ENCODE data around the gene SRPK3. TPM values are rescaled to one million over a fixed set of nuclear protein-coding genes. Genes with fewer than 3 reads are reported as not detected.

SRPK3 gene
- total and polyA plus RNA-seq, 2 donors (not counting 3 experiments of a cell fraction or from before 2014, with no cell fraction given), result 0.25 to 0.40 TPM

DNA sequence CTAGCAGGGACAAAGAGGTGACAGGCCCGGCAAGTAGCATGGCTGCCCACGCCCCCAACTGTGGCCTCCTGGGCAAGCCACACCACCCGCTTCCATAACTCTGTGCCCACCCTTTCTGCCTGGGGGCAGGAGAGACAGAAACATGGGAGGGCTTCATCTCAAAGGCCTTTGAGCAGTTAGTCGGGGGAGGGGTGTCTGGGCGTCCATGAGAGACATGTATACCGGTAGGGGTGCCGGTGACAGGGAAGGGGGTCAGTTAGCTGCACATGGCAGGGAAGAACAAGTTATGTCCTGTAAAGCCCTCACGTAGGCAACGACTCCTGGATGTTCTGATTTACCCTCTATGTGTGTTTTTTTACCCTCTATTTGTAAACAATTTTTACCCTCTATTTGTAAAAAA lies 40.2 kb downstream of the SRPK3 start:
- no peak overlapping the region for H3K4me3 ChIP-seq (replicated peaks in 1 of 3; ENCODE audit: insufficient read depth in 1 of 3, low read depth in 1 of 3, low read length in 3 of 3)
- H3K4me2 ChIP-seq (ENCODE audit: insufficient read depth, low read length), result no peak overlapping the region
- H2AFZ ChIP-seq (ENCODE audit: low read depth, low read length), result no peak overlapping the region
- DNase-seq (ENCODE audit: low read depth, low spot score), result no peak
- peaks cover 0 to 2% of the 10 kb centered on the region in 2 experiments for H3K27me3 ChIP-seq (ENCODE audit: control insufficient read depth in 2 of 2, insufficient read depth in 2 of 2, low read length in 2 of 2)
- H3K9me1 ChIP-seq (replicated peaks; ENCODE audit: control insufficient read depth, extremely low read depth, insufficient read depth, low read length), result no peaks in the 10 kb centered on the region
- intact Hi-C loops (cut with micrococcal nuclease) (no loop called here), dilution Hi-C loops (cut with MboI; ENCODE audit: extremely low pct_ligation_motif_present, low sequenced_read_pairs) (no loop called here)
- no TSS peak for BruUV-seq (replicated peaks)
- ChIA-PET POLR2A (no interaction called here), CTCF (no interaction called here)
- peaks cover 4% of the 10 kb centered on the region for H3K4me1 ChIP-seq (ENCODE audit: control insufficient read depth, extremely low read depth, insufficient read depth, low read length)
- no peaks in the 10 kb centered on the region for H4K20me1 ChIP-seq (replicated peaks; ENCODE audit: control insufficient read depth, extremely low read depth, insufficient read depth, low read length)
- no peaks in the 10 kb centered on the region for H3K79me2 ChIP-seq (ENCODE audit: control insufficient read depth, insufficient read depth, low read length)
- H3K27ac ChIP-seq (ENCODE audit: insufficient read depth, low read depth, low read length), result no peak overlapping the region
- no peak for TF ChIP-seq EZH2 (IDR thresholded peaks at IDR 0.05; ENCODE audit: borderline replicate concordance, low read depth, low read length, severe bottlenecking)
- TF ChIP-seq MAX (IDR thresholded peaks at IDR 0.05; ENCODE audit: insufficient read depth, insufficient read length), result no peak
- no peak for TF ChIP-seq GATA2 (IDR thresholded peaks at IDR 0.05; ENCODE audit: insufficient read depth, insufficient read length, low read depth, low read length)
- no peak for TF ChIP-seq MYC (IDR thresholded peaks at IDR 0.05; ENCODE audit: low read depth, low read length)
- TF ChIP-seq, protein P1, sequence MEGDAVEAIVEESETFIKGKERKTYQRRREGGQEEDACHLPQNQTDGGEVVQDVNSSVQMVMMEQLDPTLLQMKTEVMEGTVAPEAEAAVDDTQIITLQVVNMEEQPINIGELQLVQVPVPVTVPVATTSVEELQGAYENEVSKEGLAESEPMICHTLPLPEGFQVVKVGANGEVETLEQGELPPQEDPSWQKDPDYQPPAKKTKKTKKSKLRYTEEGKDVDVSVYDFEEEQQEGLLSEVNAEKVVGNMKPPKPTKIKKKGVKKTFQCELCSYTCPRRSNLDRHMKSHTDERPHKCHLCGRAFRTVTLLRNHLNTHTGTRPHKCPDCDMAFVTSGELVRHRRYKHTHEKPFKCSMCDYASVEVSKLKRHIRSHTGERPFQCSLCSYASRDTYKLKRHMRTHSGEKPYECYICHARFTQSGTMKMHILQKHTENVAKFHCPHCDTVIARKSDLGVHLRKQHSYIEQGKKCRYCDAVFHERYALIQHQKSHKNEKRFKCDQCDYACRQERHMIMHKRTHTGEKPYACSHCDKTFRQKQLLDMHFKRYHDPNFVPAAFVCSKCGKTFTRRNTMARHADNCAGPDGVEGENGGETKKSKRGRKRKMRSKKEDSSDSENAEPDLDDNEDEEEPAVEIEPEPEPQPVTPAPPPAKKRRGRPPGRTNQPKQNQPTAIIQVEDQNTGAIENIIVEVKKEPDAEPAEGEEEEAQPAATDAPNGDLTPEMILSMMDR (IDR thresholded peaks at IDR 0.05; ENCODE audit: extremely low read depth in 1 of 2, insufficient read depth in 1 of 2, low read depth in 1 of 2, low read length in 2 of 2), result no peak
- no peak for TF ChIP-seq FOS (IDR thresholded peaks at IDR 0.05; ENCODE audit: borderline replicate concordance, insufficient read depth, low read length)
- TF ChIP-seq POLR2AphosphoS5 (IDR thresholded peaks at IDR 0.05; ENCODE audit: insufficient read depth, low read depth, low read length), result no peak
- no peak for TF ChIP-seq POLR2A (IDR thresholded peaks at IDR 0.05; ENCODE audit: low read depth, low read length)
- no peak for TF ChIP-seq JUN (IDR thresholded peaks at IDR 0.05; ENCODE audit: borderline replicate concordance, insufficient read depth, insufficient read length, low read depth)
- no peak for FAIRE-seq
- no peaks in the 10 kb centered on the region for H3K9me3 ChIP-seq (replicated peaks; ENCODE audit: control insufficient read depth, insufficient read depth, low read length)
- no peaks in the 10 kb centered on the region for H3K36me3 ChIP-seq (ENCODE audit: control insufficient read depth in 2 of 2, extremely low read depth in 1 of 2, insufficient read depth in 2 of 2, low read length in 2 of 2)
- no peak overlapping the region for H3K9ac ChIP-seq (replicated peaks; ENCODE audit: extremely low read depth, insufficient read depth, low read length)

Data from endothelial cell of umbilical vein (primary cell).